HepG2 (cell line): ENCODE measurements around the gene PLXNB2. TPM values are rescaled to one million over a fixed set of nuclear protein-coding genes. Genes with fewer than 3 reads are reported as not detected.
A peak's percentile ranks its signal among the peaks of the same experiment; 100 is the strongest.

Experiments used
- ATAC-seq: fragments of 200-7000 bp; cut with Tn5 transposase; 3 replicates; pipeline ENCODE4 v1.9.1; 2020; ENCODE audit warnings: mild to moderate bottlenecking, moderate library complexity
- BruUV-seq: library from RNA; stranded (reverse); fragments of 400-500 nt; replicated peaks from 2 replicates; lab custom pipeline; 2021; lab: Mats Ljungman, UMichigan
- CTCF ChIA-PET: fragments of 300-600 bp; formaldehyde crosslinking; extraction: SDS; loops from one replicate; lab custom pipeline; 2021; ENCODE audit warnings: low total read pairs, inconsistent platforms, low intra/inter-chr PET ratio; lab: Yijun Ruan, JAX
- POLR2A ChIA-PET: fragments of 350-600 bp; sonication (Branson Sonifier 250); formaldehyde crosslinking; loops from one replicate; lab custom pipeline; 2020; ENCODE audit warnings: antibody characterized with exemption, inconsistent platforms; lab: Yijun Ruan, JAX
- DNase-seq: peaks from one replicate; pipeline ENCODE4 v3.0.0-alpha.2; 2015; ENCODE audit warnings: low spot score
- FAIRE-seq: peaks from 3 replicates; lab custom pipeline; 2011; peaks lifted over from hg19 to GRCh38; lab: Jason Lieb, UNC
- H2AFZ ChIP-seq: one replicate; pipeline ENCODE4 v1.6.1; 2011; ENCODE audit warnings: low read length, inconsistent platforms
- H3K27ac ChIP-seq: fragments of 300-600 bp; 3 replicates; pipeline ENCODE4 v1.8.0; 2011; ENCODE audit warnings: mixed run types, mild to moderate bottlenecking, mixed read lengths, low read length, inconsistent platforms; ENCODE audit not compliant: insufficient read depth; ENCODE audit errors: extremely low read length
- H3K27me3 ChIP-seq, 2 experiments: fragments of 200-600 bp in 1 of 2; 2 replicates in 1 of 2; 3 replicates in 1 of 2; pipeline versions ENCODE4 v1.6.0 to v1.8.0; 2011; ENCODE audit warnings: low read length in 2 of 2, mild to moderate bottlenecking in 2 of 2, moderate library complexity in 2 of 2, inconsistent platforms in 1 of 2; ENCODE audit not compliant: insufficient read depth in 2 of 2, control insufficient read depth in 1 of 2
- H3K36me3 ChIP-seq, 2 experiments: fragments of 200-600 bp in 1 of 2; replicated peaks in 1 of 2; 2 replicates in 1 of 2; 3 replicates in 1 of 2; pipeline versions ENCODE4 v1.5.1 to v1.8.0; 2011; ENCODE audit warnings: low read length in 2 of 2, inconsistent platforms in 1 of 2; ENCODE audit not compliant: insufficient read depth in 2 of 2, control insufficient read depth in 1 of 2
- H3K4me1 ChIP-seq: 2 replicates; pipeline ENCODE4 v1.5.1; 2012; ENCODE audit warnings: low read length, inconsistent platforms; ENCODE audit not compliant: insufficient read depth
- H3K4me2 ChIP-seq: 2 replicates; pipeline ENCODE4 v1.6.0; 2011; ENCODE audit warnings: low read depth, low read length, inconsistent platforms
- H3K4me3 ChIP-seq, 3 experiments: fragments of 200-600 bp in 1 of 3; sonication (generic), shearing (Covaris generic) in 1 of 3; replicated peaks in 1 of 3; 2 replicates each; pipeline ENCODE4 v1.5.1; 2011 to 2016; ENCODE audit warnings: low read length in 3 of 3, inconsistent platforms in 2 of 3, low read depth in 2 of 3, mild to moderate bottlenecking in 2 of 3, control low read depth in 1 of 3, mixed read lengths in 1 of 3; ENCODE audit not compliant: insufficient read depth in 1 of 3
- H3K79me2 ChIP-seq: one replicate; pipeline ENCODE4 v1.6.1; 2011; ENCODE audit warnings: low read length, inconsistent platforms; ENCODE audit not compliant: insufficient read depth
- H3K9ac ChIP-seq: 2 replicates; pipeline ENCODE4 v1.6.0; 2011; ENCODE audit warnings: mild to moderate bottlenecking, low read depth, low read length, inconsistent platforms; ENCODE audit not compliant: insufficient read depth
- H3K9me3 ChIP-seq: 2 replicates; pipeline ENCODE4 v1.5.1; 2012; ENCODE audit warnings: mild to moderate bottlenecking, low read length
- H4K20me1 ChIP-seq: 2 replicates; pipeline ENCODE4 v1.6.0; 2011; ENCODE audit warnings: inconsistent platforms, mild to moderate bottlenecking, low read length, moderate library complexity; ENCODE audit not compliant: insufficient read depth
- GFI1 ChIP-seq: sonication (generic); formaldehyde crosslinking; IDR thresholded peaks from 2 replicates; pipeline ENCODE4 v1.5.0; 2020; ENCODE audit warnings: missing genetic modification reagents, mild to moderate bottlenecking, borderline replicate concordance
- KLF11 ChIP-seq: IDR thresholded peaks from 2 replicates; pipeline ENCODE4 v1.6.1; 2016; ENCODE audit warnings: missing compliant biosample characterization
- WGBS: methylation state at CpG from one replicate; pipeline ENCODE4 v1.1.6; 2017; ENCODE audit warnings: low lambda C conversion rate; 5-methylcytosine and 5-hydroxymethylcytosine counted together
- in situ Hi-C: cut with HindIII; loops from 2 replicates; pipeline ENCODE4 v1.10.0; 2017; ENCODE audit warnings: low pct_unique_long_range_greater_than_20kb; ENCODE audit not compliant: extremely low pct_ligation_motif_present
- intact Hi-C: fragments of 100-400 bp; cut with micrococcal nuclease; formaldehyde crosslinking; loops from one replicate; pipeline ENCODE4 v1.10.0; 2022; ENCODE audit not compliant: unreplicated experiment
- polyA plus RNA-seq, 8 experiments: library from polyadenylated mRNA; depleted of rRNA in 3 of 8; stranded (reverse) in 7 of 8; unstranded in 1 of 8; fragments of >200 nt; fragmentation: Illumina TruSeq in 4 of 8; extraction: Trizol in 4 of 8; gene quantifications; 2 replicates each; pipeline versions ENCODE4 v1.2.1 to v1.2.3, GENCODE V29; 2011 to 2016; ENCODE audit warnings: low read depth in 4 of 8, missing spikeins in 1 of 8, mixed read lengths in 1 of 8; ENCODE audit not compliant: insufficient read depth in 1 of 8
- total RNA-seq, 5 experiments: library from RNA; depleted of rRNA; stranded (reverse); fragments of >200 nt; fragmentation: Illumina TruSeq; extraction: Trizol; gene quantifications; 2 replicates each; pipeline ENCODE4 v1.2.3, GENCODE V29; 2016; ENCODE audit warnings: low read depth in 1 of 5
- TF ChIP-seq, protein P1 (sequence below): sonication (generic); formaldehyde crosslinking; IDR thresholded peaks from 2 replicates; pipeline ENCODE4 v1.4.0; 2020; ENCODE audit warnings: mild to moderate bottlenecking, missing genetic modification reagents
- TF ChIP-seq, protein P2 (sequence below): sonication (generic); formaldehyde crosslinking; IDR thresholded peaks from 2 replicates; pipeline ENCODE4 v1.4.0; 2020; ENCODE audit warnings: missing genetic modification reagents

The PLXNB2 gene
- total and polyA plus RNA-seq, 2 of the 13 experiments (the other 11 are each of a cell fraction or from before 2014, with no cell fraction given), result 32.6 to 68.9 TPM

DNA sequence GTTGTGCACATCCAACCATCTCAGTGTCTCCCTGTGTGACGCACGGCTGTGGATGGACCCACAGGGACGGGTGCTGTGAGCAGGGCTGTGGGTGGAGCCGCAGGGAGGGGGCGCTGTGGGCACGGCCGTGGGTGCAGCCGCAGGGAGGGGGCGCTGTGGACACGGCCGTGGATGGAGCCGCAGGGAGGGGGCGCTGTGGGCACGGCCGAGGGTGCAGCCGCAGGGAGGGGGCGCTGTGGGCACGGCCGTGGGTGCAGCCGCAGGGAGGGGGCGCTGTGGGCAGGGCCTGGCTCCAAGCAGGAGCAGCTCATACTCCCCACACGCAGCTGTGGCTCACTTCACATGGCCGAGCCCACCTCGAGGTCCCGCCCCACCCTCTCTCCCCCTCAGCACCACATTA is 31.3 kb downstream of the PLXNB2 start (continued):
- TF ChIP-seq, protein P1, sequence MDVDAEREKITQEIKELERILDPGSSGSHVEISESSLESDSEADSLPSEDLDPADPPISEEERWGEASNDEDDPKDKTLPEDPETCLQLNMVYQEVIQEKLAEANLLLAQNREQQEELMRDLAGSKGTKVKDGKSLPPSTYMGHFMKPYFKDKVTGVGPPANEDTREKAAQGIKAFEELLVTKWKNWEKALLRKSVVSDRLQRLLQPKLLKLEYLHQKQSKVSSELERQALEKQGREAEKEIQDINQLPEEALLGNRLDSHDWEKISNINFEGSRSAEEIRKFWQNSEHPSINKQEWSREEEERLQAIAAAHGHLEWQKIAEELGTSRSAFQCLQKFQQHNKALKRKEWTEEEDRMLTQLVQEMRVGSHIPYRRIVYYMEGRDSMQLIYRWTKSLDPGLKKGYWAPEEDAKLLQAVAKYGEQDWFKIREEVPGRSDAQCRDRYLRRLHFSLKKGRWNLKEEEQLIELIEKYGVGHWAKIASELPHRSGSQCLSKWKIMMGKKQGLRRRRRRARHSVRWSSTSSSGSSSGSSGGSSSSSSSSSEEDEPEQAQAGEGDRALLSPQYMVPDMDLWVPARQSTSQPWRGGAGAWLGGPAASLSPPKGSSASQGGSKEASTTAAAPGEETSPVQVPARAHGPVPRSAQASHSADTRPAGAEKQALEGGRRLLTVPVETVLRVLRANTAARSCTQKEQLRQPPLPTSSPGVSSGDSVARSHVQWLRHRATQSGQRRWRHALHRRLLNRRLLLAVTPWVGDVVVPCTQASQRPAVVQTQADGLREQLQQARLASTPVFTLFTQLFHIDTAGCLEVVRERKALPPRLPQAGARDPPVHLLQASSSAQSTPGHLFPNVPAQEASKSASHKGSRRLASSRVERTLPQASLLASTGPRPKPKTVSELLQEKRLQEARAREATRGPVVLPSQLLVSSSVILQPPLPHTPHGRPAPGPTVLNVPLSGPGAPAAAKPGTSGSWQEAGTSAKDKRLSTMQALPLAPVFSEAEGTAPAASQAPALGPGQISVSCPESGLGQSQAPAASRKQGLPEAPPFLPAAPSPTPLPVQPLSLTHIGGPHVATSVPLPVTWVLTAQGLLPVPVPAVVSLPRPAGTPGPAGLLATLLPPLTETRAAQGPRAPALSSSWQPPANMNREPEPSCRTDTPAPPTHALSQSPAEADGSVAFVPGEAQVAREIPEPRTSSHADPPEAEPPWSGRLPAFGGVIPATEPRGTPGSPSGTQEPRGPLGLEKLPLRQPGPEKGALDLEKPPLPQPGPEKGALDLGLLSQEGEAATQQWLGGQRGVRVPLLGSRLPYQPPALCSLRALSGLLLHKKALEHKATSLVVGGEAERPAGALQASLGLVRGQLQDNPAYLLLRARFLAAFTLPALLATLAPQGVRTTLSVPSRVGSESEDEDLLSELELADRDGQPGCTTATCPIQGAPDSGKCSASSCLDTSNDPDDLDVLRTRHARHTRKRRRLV, result no peak

DNA sequence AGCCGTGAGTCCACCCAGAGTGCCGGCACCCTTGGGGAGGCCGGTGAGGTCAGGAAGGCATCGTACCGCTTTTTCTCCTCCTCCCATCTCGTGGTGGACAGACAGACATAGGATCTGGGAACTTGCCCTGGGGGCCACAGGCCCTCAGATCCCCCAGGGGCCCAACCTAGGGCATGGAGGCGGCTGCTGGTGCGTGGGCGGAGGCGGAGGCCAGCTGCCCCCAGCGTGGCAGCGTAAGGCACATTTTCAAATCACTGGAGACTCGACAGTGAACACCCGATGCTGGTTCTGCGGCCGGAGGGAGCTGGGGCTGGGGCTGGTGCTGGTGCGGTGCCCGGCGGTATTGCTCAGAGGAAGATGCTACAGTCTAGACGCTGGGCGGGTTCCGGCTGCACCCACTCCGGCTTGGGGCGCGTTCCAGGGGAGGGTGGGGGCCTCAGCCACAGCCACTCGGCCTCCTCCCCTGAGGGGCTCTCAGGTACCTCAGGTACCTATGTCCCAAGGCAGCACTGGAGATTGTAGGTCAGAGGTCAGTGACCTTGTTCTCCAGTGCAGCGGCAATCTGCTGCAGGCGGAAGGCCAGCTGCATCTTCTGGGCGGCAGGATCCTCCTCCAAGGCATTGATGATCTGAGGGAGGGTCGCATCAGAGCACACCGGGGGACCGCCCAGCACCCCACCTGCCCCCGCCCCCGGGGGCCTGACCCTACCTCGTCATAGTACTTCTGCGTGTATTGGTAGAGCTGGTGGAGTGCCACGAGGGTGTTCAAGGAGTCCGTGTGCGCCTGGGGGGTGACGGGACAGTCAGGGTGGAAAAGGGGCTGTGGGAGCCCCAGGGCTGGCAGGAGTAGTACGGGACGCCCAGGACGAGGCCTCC is 32.0 kb downstream of the PLXNB2 start:
- intact Hi-C loops, result loop anchor here (1.0 kb wide), 1 partner anchor 52 kb away; the partner anchor contains the start of gene DENND6B
- 96% methylated on average over 19 of the region's 43 CpGs for WGBS
- Histone ChIP-seq H2AFZ (no peak overlapping the region), H3K27ac (no peak overlapping the region), H3K9me3 (no peaks in the 10 kb centered on the region), H3K9ac (no peak overlapping the region), H3K79me2 (no peaks in the 10 kb centered on the region), H3K36me3 (peaks cover 20 to 27% of the 10 kb centered on the region in 2 experiments; a peak in 4 of 5 replicates), H3K4me3 (no peak overlapping the region), H3K4me1 (peaks cover 18% of the 10 kb centered on the region), H4K20me1 (0 out of 2 replicates have a peak, but pooled peaks cover 5% of the 10 kb centered on the region), H3K4me2 (no peak overlapping the region), H3K27me3 (peaks cover 1 to 11% of the 10 kb centered on the region in 2 experiments; a peak in 4 of 5 replicates)
- in situ Hi-C loops, result loop anchor here (5.0 kb wide), 1 partner anchor 52 kb away; the partner anchor contains the start of gene DENND6B
- TSS peak; percentile 71 for BruUV-seq
- CTCF ChIA-PET, result interaction anchor here (1.0 to 4.2 kb wide), 11 partner anchors 15 to 112 kb away, joined by 3 to 133 read pairs (median 10); partner anchors contain the start of genes DENND6B, HDAC10 and PPP6R2
- DNase-seq, result no peak
- no peak for ATAC-seq
- FAIRE-seq, result no peak
- TF ChIP-seq GFI1 (CRISPR knock-in tag), result no peak
- no peak for TF ChIP-seq KLF11
- TF ChIP-seq, protein P2, sequence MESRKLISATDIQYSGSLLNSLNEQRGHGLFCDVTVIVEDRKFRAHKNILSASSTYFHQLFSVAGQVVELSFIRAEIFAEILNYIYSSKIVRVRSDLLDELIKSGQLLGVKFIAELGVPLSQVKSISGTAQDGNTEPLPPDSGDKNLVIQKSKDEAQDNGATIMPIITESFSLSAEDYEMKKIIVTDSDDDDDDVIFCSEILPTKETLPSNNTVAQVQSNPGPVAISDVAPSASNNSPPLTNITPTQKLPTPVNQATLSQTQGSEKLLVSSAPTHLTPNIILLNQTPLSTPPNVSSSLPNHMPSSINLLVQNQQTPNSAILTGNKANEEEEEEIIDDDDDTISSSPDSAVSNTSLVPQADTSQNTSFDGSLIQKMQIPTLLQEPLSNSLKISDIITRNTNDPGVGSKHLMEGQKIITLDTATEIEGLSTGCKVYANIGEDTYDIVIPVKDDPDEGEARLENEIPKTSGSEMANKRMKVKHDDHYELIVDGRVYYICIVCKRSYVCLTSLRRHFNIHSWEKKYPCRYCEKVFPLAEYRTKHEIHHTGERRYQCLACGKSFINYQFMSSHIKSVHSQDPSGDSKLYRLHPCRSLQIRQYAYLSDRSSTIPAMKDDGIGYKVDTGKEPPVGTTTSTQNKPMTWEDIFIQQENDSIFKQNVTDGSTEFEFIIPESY, result 0 out of 2 replicates have a peak, but pooled peaks have one; percentile 3
- POLR2A ChIA-PET, result interaction anchor here (1.0 to 1.5 kb wide), 4 partner anchors 19 to 66 kb away, joined by 3 to 7 read pairs (median 6); no protein-coding TSS in a partner anchor
